Right ventricle myocardium inferior (tissue), 1 donor: ENCODE data around the gene ARL15. TPM values are rescaled to one million over a fixed set of nuclear protein-coding genes. Genes with fewer than 3 reads are reported as not detected.

Experiments used
- ATAC-seq: fragments of 200-7000 bp; cut with Tn5 transposase; one replicate; pipeline ENCODE4 v1.9.1; 2020; ENCODE audit warnings: mild to moderate bottlenecking, moderate library complexity
- DNase-seq: peaks from one replicate; pipeline ENCODE4 v3.0.0; 2021; ENCODE audit errors: missing footprints
- intact Hi-C: fragments of 100-400 bp; cut with DNase I; formaldehyde crosslinking; loops from one replicate; pipeline ENCODE4 v1.11.0; 2022
- total RNA-seq: library from RNA; stranded (reverse); fragmentation: NEBNext Ultra II Directional; extraction: Animal tissue kit (Norgen Biotek cat#: 25700); gene quantifications from one replicate; pipeline ENCODE4 v1.2.1, GENCODE V29; 2021
- donor health status: DM: no; HTN: yes; CAD: no; lungs with severe emphysema.

The ARL15 gene
- total RNA-seq, 1 donor from 2014 or later: 23.7 TPM

GRCh38 chr5:54317511-54318260, 7.3 kb upstream of the ARL15 start:
- ATAC-seq (no peak), DNase-seq (no peak)
- intact Hi-C loops: no loop called here

GRCh38 chr5:54315736-54316528, 5.6 kb upstream of the ARL15 start:
- ATAC-seq: no peak
- DNase-seq: no peak
- intact Hi-C loops: no loop called here

GRCh38 chr5:54313311-54314270, 3.2 kb upstream of the ARL15 start:
- ATAC-seq: no peak

GRCh38 chr5:54312499-54312898, 2.1 kb upstream of the ARL15 start:
- no peak for ATAC-seq
- intact Hi-C loops: loop anchor here (5.0 kb wide), 2 partner anchors 105 to 180 kb away; no protein-coding TSS in a partner anchor

More at GRCh38 chr5:54313311-54314270, 3.2 kb upstream of the ARL15 start:
- intact Hi-C loops: loop anchor here (5.0 kb wide), 2 partner anchors 104 to 179 kb away; no protein-coding TSS in a partner anchor
- DNase-seq: no peak

GRCh38 chr5:54311176-54311677, 854 bp upstream of the ARL15 start:
- ATAC-seq (no peak), DNase-seq (no peak)
- intact Hi-C loops: loop anchor here (5.0 kb wide), 2 partner anchors 106 to 181 kb away; no protein-coding TSS in a partner anchor

More at GRCh38 chr5:54312499-54312898, 2.1 kb upstream of the ARL15 start:
- no peak for DNase-seq

GRCh38 chr5:54309691-54310432, 511 bp downstream of the ARL15 start:
- peak; percentile 75 for DNase-seq
- peak; percentile 40 for ATAC-seq
- intact Hi-C loops: loop anchor here (1.0 to 5.0 kb wide), 3 partner anchors 55 to 182 kb away; no protein-coding TSS in a partner anchor

- ATAC-seq: no peak
- intact Hi-C loops: no loop called here
- DNase-seq: no peak
Observed at GRCh38 chr5:54309276-54309675, 1.1 kb downstream of the ARL15 start.

- ATAC-seq: no peak
- intact Hi-C loops: no loop called here
- no peak for DNase-seq
Observed at GRCh38 chr5:54307583-54307982, 2.8 kb downstream of the ARL15 start.

- ATAC-seq (no peak), DNase-seq (no peak)
- intact Hi-C loops: no loop called here
Observed at GRCh38 chr5:54306893-54307292, 3.5 kb downstream of the ARL15 start.

- intact Hi-C loops: no loop called here
- no peak for DNase-seq
- ATAC-seq: no peak
Observed at GRCh38 chr5:54305737-54306136, 4.6 kb downstream of the ARL15 start.

GRCh38 chr5:54304040-54304439, 6.3 kb downstream of the ARL15 start:
- DNase-seq (no peak), ATAC-seq (no peak)
- intact Hi-C loops: no loop called here

- intact Hi-C loops: no loop called here
- DNase-seq (no peak), ATAC-seq (peak; percentile 58)
Observed at GRCh38 chr5:54302267-54302687, 8.1 kb downstream of the ARL15 start.

GRCh38 chr5:54301849-54302248, 8.5 kb downstream of the ARL15 start:
- intact Hi-C loops: no loop called here
- DNase-seq (no peak), ATAC-seq (no peak)

GRCh38 chr5:54301220-54301619, 9.2 kb downstream of the ARL15 start:
- ATAC-seq (no peak), DNase-seq (no peak)
- intact Hi-C loops: no loop called here

GRCh38 chr5:54298947-54299346, 11.4 kb downstream of the ARL15 start:
- intact Hi-C loops: no loop called here
- no peak for ATAC-seq
- DNase-seq: no peak

GRCh38 chr5:54296386-54296785, 14.0 kb downstream of the ARL15 start:
- intact Hi-C loops: loop anchor here (2.0 kb wide), 1 partner anchor 42 kb away; no protein-coding TSS in a partner anchor
- no peak for DNase-seq
- peak; percentile 81 for ATAC-seq

- ATAC-seq (peak; percentile 94), DNase-seq (no peak)
- intact Hi-C loops: loop anchor here (2.0 kb wide), 1 partner anchor 41 kb away; no protein-coding TSS in a partner anchor
Observed at GRCh38 chr5:54295651-54296276, 14.6 kb downstream of the ARL15 start.
